WTC11 (cell line): ENCODE measurements around the gene TEC. TPM values are rescaled to one million over a fixed set of nuclear protein-coding genes. Genes with fewer than 3 reads are reported as not detected.

Experiments used
- ATAC-seq: fragments of 200-7000 bp; cut with Tn5 transposase; 2 replicates; pipeline ENCODE4 v1.10.0; 2021; ENCODE audit warnings: mild to moderate bottlenecking, moderate library complexity
- CTCF ChIA-PET: fragments of 300-600 bp; sonication (Branson Sonifier 250); formaldehyde crosslinking; loops from one replicate; lab custom pipeline; 2021; ENCODE audit warnings: antibody characterized with exemption; lab: Charles Lee
- POLR2A ChIA-PET: fragments of 350-600 bp; sonication (Branson Sonifier 250); formaldehyde crosslinking; loops from one replicate; lab custom pipeline; 2021; ENCODE audit warnings: antibody characterized with exemption; lab: Charles Lee
- DNase-seq: peaks from one replicate; pipeline ENCODE4 v3.0.0; 2021; ENCODE audit warnings: low spot score
- H3K27ac Mint-ChIP-seq: 2 replicates; pipeline ENCODE4 v1.8.0; 2021; ENCODE audit warnings: mixed read lengths
- H3K27me3 Mint-ChIP-seq: 2 replicates; pipeline ENCODE4 v1.8.0; 2021; ENCODE audit warnings: low read depth, mild to moderate bottlenecking, moderate library complexity, mixed read lengths
- H3K36me3 Mint-ChIP-seq: 2 replicates; pipeline ENCODE4 v1.8.0; 2021; ENCODE audit warnings: mixed read lengths
- H3K4me1 Mint-ChIP-seq: 2 replicates; pipeline ENCODE4 v1.8.0; 2022; ENCODE audit warnings: mixed read lengths
- H3K4me3 Mint-ChIP-seq: 2 replicates; pipeline ENCODE4 v1.8.0; 2021; ENCODE audit warnings: mild to moderate bottlenecking, moderate library complexity, mixed read lengths
- H3K9me3 Mint-ChIP-seq: 2 replicates; pipeline ENCODE4 v1.8.0; 2021; ENCODE audit warnings: mixed read lengths
- CDX4 ChIP-seq: fragments of 250-450 bp; sonication (Bioruptor Pico); IDR thresholded peaks from 2 replicates; pipeline ENCODE4 v1.9.0; 2021; ENCODE audit warnings: moderate library complexity, mild to moderate bottlenecking, inconsistent platforms, borderline replicate concordance
- CREB1 ChIP-seq: sonication (generic); formaldehyde crosslinking; IDR thresholded peaks from 2 replicates; pipeline ENCODE4 v1.8.0; 2023; ENCODE audit warnings: mild to moderate bottlenecking, missing genetic modification reagents
- GABPB1 ChIP-seq: sonication (generic); formaldehyde crosslinking; IDR thresholded peaks from 2 replicates; pipeline ENCODE4 v1.8.1; 2023; ENCODE audit warnings: mild to moderate bottlenecking, missing genetic modification reagents
- IRF1 ChIP-seq: sonication (generic); formaldehyde crosslinking; IDR thresholded peaks from 2 replicates; pipeline ENCODE4 v1.8.0; 2023; ENCODE audit warnings: missing genetic modification reagents
- NFATC4 ChIP-seq: fragments of 250-450 bp; sonication (Bioruptor Pico); IDR thresholded peaks from 2 replicates; pipeline ENCODE4 v1.9.0; 2021; ENCODE audit warnings: mild to moderate bottlenecking
- NFE2L1 ChIP-seq: sonication (generic); formaldehyde crosslinking; IDR thresholded peaks from 2 replicates; pipeline ENCODE4 v1.8.1; 2023; ENCODE audit warnings: missing genetic modification reagents
- NFYB ChIP-seq: sonication (generic); formaldehyde crosslinking; conservative IDR thresholded peaks from 2 replicates; pipeline ENCODE4 v1.8.0; 2022; ENCODE audit warnings: low read depth, missing genetic modification reagents
- PRDM15 ChIP-seq: sonication (generic); formaldehyde crosslinking; IDR thresholded peaks from 2 replicates; pipeline ENCODE4 v1.8.0; 2022; ENCODE audit warnings: missing genetic modification reagents
- STAT6 ChIP-seq: sonication (generic); formaldehyde crosslinking; conservative IDR thresholded peaks from 2 replicates; pipeline ENCODE4 v1.8.1; 2023; ENCODE audit warnings: mild to moderate bottlenecking, low read depth, missing genetic modification reagents, moderate library complexity
- USF2 ChIP-seq: sonication (generic); formaldehyde crosslinking; IDR thresholded peaks from 2 replicates; pipeline ENCODE4 v1.8.1; 2023; ENCODE audit warnings: mild to moderate bottlenecking, missing genetic modification reagents, moderate library complexity
- ZMAT4 ChIP-seq: fragments of 250-450 bp; sonication (Bioruptor Pico); IDR thresholded peaks from 2 replicates; pipeline ENCODE4 v1.9.0; 2021; ENCODE audit warnings: mild to moderate bottlenecking
- ZNF219 ChIP-seq: sonication (generic); formaldehyde crosslinking; IDR thresholded peaks from 2 replicates; pipeline ENCODE4 v1.8.0; 2023; ENCODE audit warnings: missing genetic modification reagents, mild to moderate bottlenecking, borderline replicate concordance
- ZNF317 ChIP-seq: sonication (generic); formaldehyde crosslinking; IDR thresholded peaks from 2 replicates; pipeline ENCODE4 v1.8.1; 2023; ENCODE audit warnings: low read depth, mild to moderate bottlenecking, moderate library complexity, missing genetic modification reagents, borderline replicate concordance
- ZNF396 ChIP-seq: fragments of 250-450 bp; sonication (Bioruptor Pico); IDR thresholded peaks from 2 replicates; pipeline ENCODE4 v1.8.0; 2021; ENCODE audit warnings: mild to moderate bottlenecking, moderate library complexity, borderline replicate concordance
- ZNF425 ChIP-seq: fragments of 250-450 bp; sonication (Bioruptor Pico); conservative IDR thresholded peaks from 2 replicates; pipeline ENCODE4 v1.9.0; 2021; ENCODE audit warnings: mild to moderate bottlenecking
- total RNA-seq: library from RNA; stranded (reverse); gene quantifications from 3 replicates; pipeline ENCODE4 v1.2.3, GENCODE V29; 2021

TEC gene
- total RNA-seq, 1 experiment from 2014 or later = 8.8 TPM

- CTCF ChIA-PET = no interaction called here
- ATAC-seq = no peak
- TF ChIP-seq NFYB (CRISPR knock-in tag) (no peak), NFATC4 (CRISPR knock-in tag) (no peak), CREB1 (no peak), ZNF317 (no peak), CDX4 (no peak), ZNF219 (no peak), ZMAT4 (no peak), GABPB1 (CRISPR knock-in tag) (no peak), ZNF425 (CRISPR knock-in tag) (no peak), USF2 (CRISPR knock-in tag) (no peak)
- TF ChIP-seq, all 79 proteins: peak for 0
- Mint-ChIP-seq H3K4me1 (peaks cover 8% of the 10 kb centered on the region), H3K27ac (no peak overlapping the region), H3K27me3 (no peaks in the 10 kb centered on the region), H3K4me3 (no peak overlapping the region), H3K36me3 (no peaks in the 10 kb centered on the region), H3K9me3 (no peaks in the 10 kb centered on the region)
- POLR2A ChIA-PET = no interaction called here
- no peak for DNase-seq
Measured at GRCh38 chr4:48210966-48211328, 58.7 kb downstream of the TEC start.

- POLR2A ChIA-PET = no interaction called here
- CTCF ChIA-PET = interaction anchor here (0.8 kb wide), 1 partner anchor 70 kb away, joined by 3 read pairs; no protein-coding TSS in a partner anchor
- Mint-ChIP-seq H3K36me3 (no peaks in the 10 kb centered on the region), H3K27ac (no peak overlapping the region), H3K27me3 (no peaks in the 10 kb centered on the region), H3K9me3 (no peaks in the 10 kb centered on the region), H3K4me3 (no peak overlapping the region), H3K4me1 (peaks cover 11% of the 10 kb centered on the region)
- no peak for ATAC-seq
- DNase-seq = no peak
- TF ChIP-seq NFE2L1 (CRISPR knock-in tag) = no peak
- TF ChIP-seq PRDM15 (CRISPR knock-in tag) = no peak
- no peak for TF ChIP-seq ZNF396 (CRISPR knock-in tag)
- no peak for TF ChIP-seq STAT6 (CRISPR knock-in tag)
- TF ChIP-seq IRF1 = no peak
- TF ChIP-seq GABPB1 (CRISPR knock-in tag) = no peak
Measured at GRCh38 chr4:48205626-48206025, 64.0 kb downstream of the TEC start.
